ENCODE measurements around the gene FBXO42.

DNA sequence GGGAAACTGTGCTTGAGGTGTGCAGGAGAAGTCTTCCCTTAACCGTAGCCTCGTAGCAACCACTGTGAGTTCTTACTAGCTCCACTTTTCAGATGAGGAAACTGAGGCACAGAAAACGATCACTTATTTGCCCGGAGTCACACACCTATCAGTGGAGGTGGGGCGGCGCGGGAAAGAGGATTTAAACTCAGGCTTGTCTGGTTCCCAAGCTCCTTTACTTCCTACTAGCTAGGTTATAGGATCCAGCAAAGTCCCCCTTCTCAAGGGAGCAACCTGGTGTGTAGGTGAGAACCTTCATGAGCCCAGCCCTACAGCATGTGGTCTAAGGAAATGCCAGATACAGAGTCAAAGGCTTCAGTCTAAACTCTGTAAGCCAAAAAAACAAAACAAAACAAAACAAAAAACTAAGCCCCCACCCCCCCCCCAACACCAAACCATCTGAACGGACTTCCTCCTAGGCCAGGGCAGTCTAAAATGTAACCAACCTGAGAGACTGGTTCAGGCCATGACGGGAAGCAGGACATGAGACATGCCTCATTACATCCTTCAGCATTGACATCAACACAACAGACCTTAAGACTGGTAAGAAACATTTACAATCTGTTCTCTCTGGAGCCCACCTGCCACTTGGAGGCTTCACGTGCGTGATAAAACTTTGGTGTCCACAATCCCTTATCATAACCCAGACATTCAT lies 709 bp upstream of the FBXO42 start:
- TF ChIP-seq, protein P1, sequence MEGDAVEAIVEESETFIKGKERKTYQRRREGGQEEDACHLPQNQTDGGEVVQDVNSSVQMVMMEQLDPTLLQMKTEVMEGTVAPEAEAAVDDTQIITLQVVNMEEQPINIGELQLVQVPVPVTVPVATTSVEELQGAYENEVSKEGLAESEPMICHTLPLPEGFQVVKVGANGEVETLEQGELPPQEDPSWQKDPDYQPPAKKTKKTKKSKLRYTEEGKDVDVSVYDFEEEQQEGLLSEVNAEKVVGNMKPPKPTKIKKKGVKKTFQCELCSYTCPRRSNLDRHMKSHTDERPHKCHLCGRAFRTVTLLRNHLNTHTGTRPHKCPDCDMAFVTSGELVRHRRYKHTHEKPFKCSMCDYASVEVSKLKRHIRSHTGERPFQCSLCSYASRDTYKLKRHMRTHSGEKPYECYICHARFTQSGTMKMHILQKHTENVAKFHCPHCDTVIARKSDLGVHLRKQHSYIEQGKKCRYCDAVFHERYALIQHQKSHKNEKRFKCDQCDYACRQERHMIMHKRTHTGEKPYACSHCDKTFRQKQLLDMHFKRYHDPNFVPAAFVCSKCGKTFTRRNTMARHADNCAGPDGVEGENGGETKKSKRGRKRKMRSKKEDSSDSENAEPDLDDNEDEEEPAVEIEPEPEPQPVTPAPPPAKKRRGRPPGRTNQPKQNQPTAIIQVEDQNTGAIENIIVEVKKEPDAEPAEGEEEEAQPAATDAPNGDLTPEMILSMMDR (IDR thresholded peaks at IDR 0.05): no peak
- TF ChIP-seq TP53 (CRISPR knock-in tag; IDR thresholded peaks at IDR 0.05) (no peak), MAZ (IDR thresholded peaks at IDR 0.05; ENCODE audit: borderline replicate concordance, low read depth, low read length) (no peak), POLR2A (IDR thresholded peaks at IDR 0.05; ENCODE audit: low read length) (no peak), RAD21 (conservative IDR thresholded peaks at IDR 0.05 in 1 of 2, IDR thresholded peaks at IDR 0.05 in 1 of 2) (no peak), ZSCAN20 (CRISPR knock-in tag; IDR thresholded peaks at IDR 0.05) (no peak), RFX5 (IDR thresholded peaks at IDR 0.05) (no peak), NR3C1 (IDR thresholded peaks at IDR 0.05) (no peak), CBX2 (IDR thresholded peaks at IDR 0.05; ENCODE audit: borderline replicate concordance, low read depth) (no peak), EHMT2 (IDR thresholded peaks at IDR 0.05; ENCODE audit: low read depth) (no peak), CEBPB (IDR thresholded peaks at IDR 0.05) (no peak), GATA3 (IDR thresholded peaks at IDR 0.05; ENCODE audit: borderline replicate concordance) (no peak)
- TF ChIP-seq, protein P2, sequence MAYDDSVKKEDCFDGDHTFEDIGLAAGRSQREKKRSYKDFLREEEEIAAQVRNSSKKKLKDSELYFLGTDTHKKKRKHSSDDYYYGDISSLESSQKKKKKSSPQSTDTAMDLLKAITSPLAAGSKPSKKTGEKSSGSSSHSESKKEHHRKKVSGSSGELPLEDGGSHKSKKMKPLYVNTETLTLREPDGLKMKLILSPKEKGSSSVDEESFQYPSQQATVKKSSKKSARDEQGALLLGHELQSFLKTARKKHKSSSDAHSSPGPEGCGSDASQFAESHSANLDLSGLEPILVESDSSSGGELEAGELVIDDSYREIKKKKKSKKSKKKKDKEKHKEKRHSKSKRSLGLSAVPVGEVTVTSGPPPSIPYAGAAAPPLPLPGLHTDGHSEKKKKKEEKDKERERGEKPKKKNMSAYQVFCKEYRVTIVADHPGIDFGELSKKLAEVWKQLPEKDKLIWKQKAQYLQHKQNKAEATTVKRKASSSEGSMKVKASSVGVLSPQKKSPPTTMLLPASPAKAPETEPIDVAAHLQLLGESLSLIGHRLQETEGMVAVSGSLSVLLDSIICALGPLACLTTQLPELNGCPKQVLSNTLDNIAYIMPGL (CRISPR knock-in tag; IDR thresholded peaks at IDR 0.05; ENCODE audit: borderline replicate concordance): no peak
- TF ChIP-seq, protein P3, sequence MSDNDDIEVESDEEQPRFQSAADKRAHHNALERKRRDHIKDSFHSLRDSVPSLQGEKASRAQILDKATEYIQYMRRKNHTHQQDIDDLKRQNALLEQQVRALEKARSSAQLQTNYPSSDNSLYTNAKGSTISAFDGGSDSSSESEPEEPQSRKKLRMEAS (IDR thresholded peaks at IDR 0.05): no peak
